Fibroblast of pulmonary artery (primary cell): ENCODE measurements around the gene FNDC7.
A peak's percentile ranks its signal among the peaks of the same experiment; 100 is the strongest.
"Not testable (repeated sequence)": the region's sequence is repeated elsewhere in the genome, so short reads cannot be mapped to it uniquely, and the experiment has no call there.

Source experiments
- DNase-seq: peaks from one replicate; pipeline ENCODE4 v3.0.0-alpha.2; 2010; ENCODE audit warnings: low read depth
- H3K4me3 ChIP-seq: replicated peaks from 2 replicates; pipeline ENCODE4 v1.5.1; 2011; ENCODE audit warnings: low read depth, mild to moderate bottlenecking, control low read depth, low read length, moderate library complexity
- CTCF ChIP-seq: IDR thresholded peaks from 2 replicates; pipeline ENCODE4 v1.5.1; 2011; ENCODE audit warnings: mild to moderate bottlenecking, control low read depth, low read length, inconsistent platforms; ENCODE audit errors: missing control alignments

Gene FNDC7

DNA sequence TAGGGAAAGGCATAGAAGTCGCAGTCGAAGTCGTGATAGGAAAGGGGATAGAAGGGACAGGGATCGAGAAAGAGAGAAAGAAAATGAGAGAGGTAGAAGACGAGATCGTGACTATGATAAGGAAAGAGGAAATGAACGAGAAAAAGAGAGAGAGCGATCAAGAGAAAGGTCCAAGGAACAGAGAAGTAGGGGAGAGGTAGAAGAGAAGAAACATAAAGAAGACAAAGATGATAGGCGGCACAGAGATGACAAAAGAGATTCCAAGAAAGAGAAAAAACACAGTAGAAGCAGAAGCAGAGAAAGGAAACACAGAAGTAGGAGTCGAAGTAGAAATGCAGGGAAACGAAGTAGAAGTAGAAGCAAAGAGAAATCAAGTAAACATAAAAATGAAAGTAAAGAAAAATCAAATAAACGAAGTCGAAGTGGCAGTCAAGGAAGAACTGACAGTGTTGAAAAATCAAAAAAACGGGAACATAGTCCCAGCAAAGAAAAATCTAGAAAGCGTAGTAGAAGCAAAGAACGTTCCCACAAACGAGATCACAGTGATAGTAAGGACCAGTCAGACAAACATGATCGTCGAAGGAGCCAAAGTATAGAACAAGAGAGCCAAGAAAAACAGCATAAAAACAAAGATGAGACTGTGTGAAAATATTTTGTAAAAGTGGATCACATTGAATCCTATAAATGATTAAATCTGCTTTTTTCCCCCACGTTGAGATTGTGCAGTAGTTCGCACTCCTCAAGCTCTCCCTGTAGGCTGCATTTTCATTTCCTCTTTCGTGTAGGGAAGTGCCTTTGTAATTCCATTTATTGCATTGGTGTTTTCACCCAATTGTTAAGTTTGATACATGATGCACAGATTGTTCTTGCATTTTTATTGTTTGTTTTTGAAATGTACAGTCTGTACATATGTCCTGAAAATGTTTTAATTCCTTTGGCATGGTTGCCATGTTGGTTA lies 13.1 kb upstream of the FNDC7 start:
- no peak for DNase-seq
- H3K4me3 ChIP-seq: no peak overlapping the region
- no peak for TF ChIP-seq CTCF

DNA sequence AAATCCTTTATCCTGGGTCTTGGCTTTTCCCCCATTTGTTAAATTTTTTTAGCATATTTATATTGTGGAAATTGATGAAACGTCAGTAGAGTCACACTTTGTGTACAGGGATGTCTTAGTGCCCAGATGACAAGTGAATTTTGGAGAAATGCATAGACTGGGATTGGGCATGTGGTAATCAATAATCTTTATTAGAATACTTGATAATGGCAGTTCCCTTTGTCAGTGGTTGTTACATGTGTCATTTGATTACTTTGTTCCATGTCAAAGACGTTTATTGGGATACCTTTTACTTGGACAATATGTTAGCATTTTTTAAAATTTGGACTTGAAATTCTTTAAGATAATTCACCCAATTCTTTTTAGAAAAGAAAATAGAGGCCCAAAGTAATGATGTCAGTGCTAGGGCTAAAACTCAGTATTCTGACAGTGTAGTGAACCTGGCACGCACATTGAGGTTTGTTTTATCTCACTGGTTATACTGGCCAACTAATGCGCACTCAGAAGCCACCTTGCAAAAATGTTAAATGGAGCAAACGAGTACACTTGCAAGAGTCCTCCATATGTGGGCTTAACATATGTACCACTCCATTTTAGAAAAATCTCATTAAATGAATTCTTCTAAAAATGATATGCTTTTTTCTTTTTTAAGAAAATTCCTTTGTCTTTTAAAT lies 11.4 kb upstream of the FNDC7 start:
- TF ChIP-seq CTCF: no peak
- DNase-seq: no peak

GRCh38 chr1:108702109-108702508 lies 10.6 kb upstream of the FNDC7 start:
- H3K4me3 ChIP-seq: not testable (repeated sequence)

More for the DNA sequence above, 11.4 kb upstream of the FNDC7 start:
- no peak overlapping the region for H3K4me3 ChIP-seq

GRCh38 chr1:108703939-108704338 lies 8.8 kb upstream of the FNDC7 start:
- DNase-seq: no peak
- TF ChIP-seq CTCF: no peak
- no peak overlapping the region for H3K4me3 ChIP-seq

More at GRCh38 chr1:108702109-108702508, 10.6 kb upstream of the FNDC7 start:
- not testable (repeated sequence) for DNase-seq

- no peak for TF ChIP-seq CTCF
- no peak overlapping the region for H3K4me3 ChIP-seq
- DNase-seq: peak; percentile 64
These were observed 8.2 kb upstream of the FNDC7 start for GRCh38 chr1:108704496-108704895.

- TF ChIP-seq CTCF: no peak
- no peak for DNase-seq
- no peak overlapping the region for H3K4me3 ChIP-seq
These were observed 6.1 kb upstream of the FNDC7 start for GRCh38 chr1:108706643-108707042.
